Smooth muscle cell (in vitro differentiated cells): ENCODE results near the gene OCLN. TPM values are rescaled to one million over a fixed set of nuclear protein-coding genes. Genes with fewer than 3 reads are reported as not detected.
"Not testable (repeated sequence)": the region's sequence is repeated elsewhere in the genome, so short reads cannot be mapped to it uniquely, and the experiment has no call there.

Source experiments
- DNase-seq: peaks from one replicate; lab custom pipeline; 2025; ENCODE audit not compliant: unreplicated experiment; lab: John Stamatoyannopoulos, UW
- H2AFZ ChIP-seq: fragments of 200-600 bp; sonication (generic); 2 replicates; pipeline ENCODE4 v1.6.0; 2016; ENCODE audit warnings: antibody characterized with exemption, low read depth, mild to moderate bottlenecking
- H3F3A ChIP-seq: fragments of 200-600 bp; sonication (generic); 2 replicates; pipeline ENCODE4 v1.6.0; 2017; ENCODE audit warnings: antibody characterized with exemption, low read depth
- H3K27ac ChIP-seq: fragments of 200-600 bp; sonication (generic); 2 replicates; pipeline ENCODE4 v1.5.1; 2016; ENCODE audit warnings: low read depth, mild to moderate bottlenecking
- H3K27me3 ChIP-seq: fragments of 200-600 bp; sonication (generic); 2 replicates; pipeline ENCODE4 v1.6.1; 2016; ENCODE audit warnings: low read depth, mild to moderate bottlenecking
- H3K36me3 ChIP-seq: fragments of 200-600 bp; sonication (generic); 2 replicates; pipeline ENCODE4 v1.5.1; 2016; ENCODE audit warnings: low read depth
- H3K4me1 ChIP-seq: fragments of 200-600 bp; sonication (generic); 2 replicates; pipeline ENCODE4 v1.5.1; 2016; ENCODE audit warnings: low read depth
- H3K4me2 ChIP-seq: fragments of 200-600 bp; sonication (generic); 2 replicates; pipeline ENCODE4 v1.6.0; 2016; ENCODE audit warnings: mild to moderate bottlenecking
- H3K4me3 ChIP-seq: fragments of 200-600 bp; sonication (generic); 2 replicates; pipeline ENCODE4 v1.5.1; 2016; ENCODE audit warnings: mild to moderate bottlenecking
- H3K79me2 ChIP-seq: fragments of 200-600 bp; sonication (generic); 2 replicates; pipeline ENCODE4 v1.6.0; 2016; ENCODE audit warnings: low read depth, mild to moderate bottlenecking
- H3K9ac ChIP-seq: fragments of 200-600 bp; sonication (generic); 2 replicates; pipeline ENCODE4 v1.6.0; 2016; ENCODE audit warnings: low read depth
- H3K9me3 ChIP-seq: fragments of 200-600 bp; sonication (generic); replicated peaks from 2 replicates; pipeline ENCODE4 v1.5.1; 2016; ENCODE audit warnings: low read depth
- H4K20me1 ChIP-seq: fragments of 200-600 bp; sonication (generic); 2 replicates; pipeline ENCODE4 v1.6.0; 2016; ENCODE audit warnings: low read depth
- WGBS: methylation state at CpG from one replicate; pipeline ENCODE4 v1.1.7; 2016; ENCODE audit warnings: low lambda C conversion rate; 5-methylcytosine and 5-hydroxymethylcytosine counted together
- polyA plus RNA-seq: library from polyadenylated mRNA; unstranded; fragments of >200 nt; fragmentation: Nextera tagmentation; extraction: Ambion mirVana; gene quantifications from 2 replicates; pipeline ENCODE4 v1.2.1, GENCODE V29; 2016
- total RNA-seq: library from RNA; depleted of rRNA; stranded (reverse); fragments of >200 nt; gene quantifications from 2 replicates; pipeline ENCODE4 v1.2.3, GENCODE V29; 2014
- TF ChIP-seq, protein P1 (sequence below): fragments of 200-600 bp; sonication (generic); IDR thresholded peaks from 2 replicates; pipeline ENCODE4 v1.5.1; 2017; ENCODE audit warnings: borderline replicate concordance, mild to moderate bottlenecking, antibody characterized with exemption; ENCODE audit not compliant: insufficient read depth, poor library complexity, severe bottlenecking

The OCLN gene
- total and polyA plus RNA-seq, 2 experiments from 2014 or later: 0.94 to 10.4 TPM

DNA sequence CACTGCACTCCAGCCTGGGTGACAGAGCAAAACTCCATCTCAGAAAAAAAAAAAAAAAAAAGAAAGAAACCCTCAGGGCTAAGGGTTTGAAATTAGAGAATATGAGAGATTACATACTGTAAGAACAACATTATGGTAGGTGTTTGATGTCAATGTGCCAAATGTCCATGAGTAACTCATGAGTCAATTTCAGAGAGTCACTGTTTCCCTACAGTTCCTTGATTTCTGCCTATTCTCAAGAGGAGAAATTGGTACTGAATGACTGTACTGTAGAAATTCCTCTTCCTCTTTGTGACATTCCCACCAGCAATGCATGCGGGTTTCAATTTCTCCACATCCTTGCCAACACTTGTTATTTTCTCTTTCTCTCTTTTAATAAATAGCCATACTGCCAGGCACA lies 42.5 kb upstream of the OCLN start:
- no peak overlapping the region for H3K9ac ChIP-seq
- no peaks in the 10 kb centered on the region for H3K36me3 ChIP-seq
- H3K27ac ChIP-seq: no peak overlapping the region
- no peaks in the 10 kb centered on the region for H4K20me1 ChIP-seq
- no peaks in the 10 kb centered on the region for H3K79me2 ChIP-seq
- H3K9me3 ChIP-seq: no peaks in the 10 kb centered on the region
- DNase-seq: no peak
- no peaks in the 10 kb centered on the region for H3F3A ChIP-seq
- TF ChIP-seq, protein P1, sequence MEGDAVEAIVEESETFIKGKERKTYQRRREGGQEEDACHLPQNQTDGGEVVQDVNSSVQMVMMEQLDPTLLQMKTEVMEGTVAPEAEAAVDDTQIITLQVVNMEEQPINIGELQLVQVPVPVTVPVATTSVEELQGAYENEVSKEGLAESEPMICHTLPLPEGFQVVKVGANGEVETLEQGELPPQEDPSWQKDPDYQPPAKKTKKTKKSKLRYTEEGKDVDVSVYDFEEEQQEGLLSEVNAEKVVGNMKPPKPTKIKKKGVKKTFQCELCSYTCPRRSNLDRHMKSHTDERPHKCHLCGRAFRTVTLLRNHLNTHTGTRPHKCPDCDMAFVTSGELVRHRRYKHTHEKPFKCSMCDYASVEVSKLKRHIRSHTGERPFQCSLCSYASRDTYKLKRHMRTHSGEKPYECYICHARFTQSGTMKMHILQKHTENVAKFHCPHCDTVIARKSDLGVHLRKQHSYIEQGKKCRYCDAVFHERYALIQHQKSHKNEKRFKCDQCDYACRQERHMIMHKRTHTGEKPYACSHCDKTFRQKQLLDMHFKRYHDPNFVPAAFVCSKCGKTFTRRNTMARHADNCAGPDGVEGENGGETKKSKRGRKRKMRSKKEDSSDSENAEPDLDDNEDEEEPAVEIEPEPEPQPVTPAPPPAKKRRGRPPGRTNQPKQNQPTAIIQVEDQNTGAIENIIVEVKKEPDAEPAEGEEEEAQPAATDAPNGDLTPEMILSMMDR: no peak
- H3K4me3 ChIP-seq: no peak overlapping the region
- H3K27me3 ChIP-seq: no peaks in the 10 kb centered on the region
- no peaks in the 10 kb centered on the region for H3K4me1 ChIP-seq
- WGBS: 100% methylated on average over 1 of the region's 1 CpG
- H2AFZ ChIP-seq: no peak overlapping the region
- H3K4me2 ChIP-seq: no peak overlapping the region

DNA sequence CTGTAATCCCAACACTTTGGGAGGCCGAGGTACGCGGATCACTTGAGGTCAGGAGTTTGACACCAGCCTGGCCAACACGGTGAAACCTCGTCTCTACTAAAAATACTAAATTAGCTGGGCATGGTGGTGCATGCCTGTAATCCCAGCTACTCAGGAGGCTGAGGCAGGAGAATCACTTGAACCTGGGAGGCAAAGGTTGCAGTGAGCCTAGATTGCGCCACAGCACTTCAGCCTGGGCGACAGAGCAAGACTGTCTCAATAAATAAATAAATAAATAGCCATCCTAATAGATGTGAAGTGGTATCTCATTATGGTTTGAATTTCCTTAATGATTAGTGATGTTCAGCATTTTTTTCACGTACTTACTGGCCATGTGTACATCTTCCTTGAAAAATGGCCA lies 42.1 kb upstream of the OCLN start:
- 94% methylated on average over 8 of the region's 8 CpGs for WGBS
- not testable (repeated sequence) for H2AFZ ChIP-seq, H4K20me1 ChIP-seq, H3K27ac ChIP-seq, H3K4me3 ChIP-seq, H3K27me3 ChIP-seq, H3F3A ChIP-seq, H3K36me3 ChIP-seq, H3K4me2 ChIP-seq, H3K79me2 ChIP-seq, DNase-seq, H3K4me1 ChIP-seq, H3K9ac ChIP-seq, H3K9me3 ChIP-seq

DNA sequence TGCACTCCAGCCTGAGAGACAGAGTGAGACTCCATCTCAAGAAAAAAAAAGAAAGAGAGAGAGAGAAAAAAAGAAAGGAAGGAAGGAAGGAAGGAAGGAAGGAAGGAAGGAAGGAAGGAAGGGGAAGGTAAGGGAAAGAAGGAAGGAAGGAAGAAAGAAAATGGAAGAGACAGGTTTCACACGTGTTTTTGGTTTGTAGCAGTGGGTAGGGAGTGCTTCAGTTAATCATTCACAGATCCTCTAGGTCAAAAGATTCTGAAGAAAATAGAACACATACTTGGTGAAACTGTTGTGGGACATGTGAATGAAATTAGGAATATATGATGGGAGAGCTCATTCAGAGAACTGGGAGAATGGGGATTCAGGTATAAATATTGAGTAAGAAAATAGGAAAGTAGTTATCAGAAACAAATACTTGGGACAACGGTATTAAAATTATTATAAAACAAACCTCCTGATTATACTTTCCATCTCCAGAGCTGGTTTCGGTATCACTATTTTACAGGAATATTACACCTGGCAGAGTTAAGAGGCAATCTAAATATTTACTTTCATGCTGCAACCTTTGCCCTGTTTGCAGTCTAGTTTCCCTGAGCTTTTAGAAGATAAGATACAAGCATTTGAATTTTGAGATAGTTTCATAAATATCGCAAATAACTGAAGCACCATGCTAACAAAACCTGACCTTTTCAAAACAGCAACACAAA lies 40.5 kb upstream of the OCLN start:
- H3K4me2 ChIP-seq: no peak overlapping the region
- no peaks in the 10 kb centered on the region for H3K4me1 ChIP-seq
- H3K4me3 ChIP-seq: peak overlapping the region; percentile 18
- no peaks in the 10 kb centered on the region for H3K36me3 ChIP-seq
- no peak overlapping the region for H3K27ac ChIP-seq
- H3K27me3 ChIP-seq: no peaks in the 10 kb centered on the region
- no peak overlapping the region for H2AFZ ChIP-seq
- 90% methylated on average over 4 of the region's 4 CpGs for WGBS
- H3F3A ChIP-seq: no peaks in the 10 kb centered on the region
- H3K79me2 ChIP-seq: no peaks in the 10 kb centered on the region
- no peaks in the 10 kb centered on the region for H3K9me3 ChIP-seq
- TF ChIP-seq, protein P1: no peak
- DNase-seq: no peak
- no peak overlapping the region for H3K9ac ChIP-seq
- H4K20me1 ChIP-seq: no peaks in the 10 kb centered on the region

DNA sequence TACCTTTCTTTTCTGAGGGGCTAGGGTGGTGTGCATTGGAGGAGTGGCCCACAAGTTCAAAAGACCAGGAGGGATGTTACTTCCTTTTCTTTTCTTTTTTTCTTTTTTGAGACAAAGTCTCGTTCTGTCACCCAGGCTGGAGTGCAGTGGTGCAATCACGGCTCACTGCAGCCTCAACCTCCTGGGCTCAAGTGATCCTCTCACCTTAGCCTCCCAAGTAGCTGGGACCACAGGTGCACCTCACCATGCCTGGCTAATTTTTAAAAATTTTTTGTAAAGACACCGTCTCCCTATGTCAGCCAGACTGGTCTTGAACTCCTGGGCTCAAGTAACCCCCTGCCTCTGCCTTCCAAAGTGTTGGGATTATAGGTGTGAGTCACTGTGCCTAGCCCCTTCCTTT lies 39.1 kb upstream of the OCLN start:
- not testable (repeated sequence) for H3K27ac ChIP-seq

More for the DNA sequence above, 39.1 kb upstream of the OCLN start:
- H3K79me2 ChIP-seq, H3K9me3 ChIP-seq, H4K20me1 ChIP-seq, H2AFZ ChIP-seq, DNase-seq, H3K36me3 ChIP-seq, H3K4me2 ChIP-seq, H3K4me1 ChIP-seq, H3K27me3 ChIP-seq, H3F3A ChIP-seq, H3K9ac ChIP-seq: not testable (repeated sequence)
- peak overlapping the region; percentile 13 for H3K4me3 ChIP-seq
- WGBS: 81% methylated on average over 3 of the region's 3 CpGs
